T-cell (primary cell): ENCODE data around the gene ANKFN1. TPM values are rescaled to one million over a fixed set of nuclear protein-coding genes. Genes with fewer than 3 reads are reported as not detected.

Source experiments
- ATAC-seq, 4 experiments: fragments of 200-7000 bp in 3 of 4; fragments of 150-1000 bp in 1 of 4; cut with Tn5 transposase; replicated peaks in 1 of 4; 1 replicate in 3 of 4; 2 replicates in 1 of 4; pipeline ENCODE4 v1.10.0; 2021; ENCODE audit warnings: moderate library complexity in 3 of 4, mild to moderate bottlenecking in 2 of 4, moderate number of reproducible peaks in 1 of 4
- CTCF ChIA-PET, 2 donors: fragments of 300-600 bp; sonication (Branson Sonifier 250); formaldehyde crosslinking; loops; one replicate each; lab custom pipeline; 2022; ENCODE audit warnings: antibody characterized with exemption in 2 of 2; lab: Charles Lee
- POLR2A ChIA-PET, 2 donors: fragments of 300-600 bp; sonication (Branson Sonifier 250); formaldehyde crosslinking; loops; one replicate each; lab custom pipeline; 2022; ENCODE audit warnings: antibody characterized with exemption in 2 of 2; lab: Charles Lee
- DNase-seq, 35 experiments: peaks; one replicate each; pipeline versions ENCODE4 v3.0.0 to v3.0.0-alpha.2; 2013 to 2023
- H3K27ac ChIP-seq: one replicate; pipeline ENCODE4 v1.5.1; 2013; ENCODE audit warnings: low read length
- H3K27me3 ChIP-seq, 2 experiments: replicated peaks in 1 of 2; 1 replicate in 1 of 2; 2 replicates in 1 of 2; pipeline versions ENCODE4 v1.6.1 to v1.7.0; 2013; ENCODE audit warnings: low read length in 1 of 2, mixed read lengths in 1 of 2; ENCODE audit not compliant: control insufficient read depth in 2 of 2, insufficient read depth in 2 of 2; ENCODE audit errors: extremely low read depth in 1 of 2
- H3K36me3 ChIP-seq, 2 donors: 1 replicate in 1 of 2; 2 replicates in 1 of 2; pipeline versions ENCODE4 v1.6.1 to v1.7.0; 2013; ENCODE audit warnings: low read length in 1 of 2; ENCODE audit not compliant: control insufficient read depth in 2 of 2, insufficient read depth in 1 of 2; ENCODE audit errors: extremely low read depth in 1 of 2
- H3K4me1 ChIP-seq, 2 experiments: 1 replicate in 1 of 2; 2 replicates in 1 of 2; pipeline versions ENCODE4 v1.6.1 to v1.7.0; 2013; ENCODE audit warnings: low read length in 2 of 2, mixed read lengths in 1 of 2; ENCODE audit not compliant: insufficient read depth in 2 of 2, control insufficient read depth in 1 of 2; ENCODE audit errors: extremely low read depth in 1 of 2
- H3K4me3 ChIP-seq, 2 donors: 1 replicate in 1 of 2; 2 replicates in 1 of 2; pipeline versions ENCODE4 v1.5.1 to v1.7.0; 2013; ENCODE audit warnings: mild to moderate bottlenecking in 2 of 2, low read length in 1 of 2, moderate library complexity in 1 of 2; ENCODE audit not compliant: control insufficient read depth in 1 of 2; ENCODE audit errors: extremely low read depth in 1 of 2
- H3K9me3 ChIP-seq: 2 replicates; pipeline ENCODE4 v1.7.0; 2013
- H3K27ac Mint-ChIP-seq, 2 donors: one replicate each; pipeline ENCODE4 v1.8.0; 2020 to 2021; ENCODE audit warnings: mild to moderate bottlenecking in 2 of 2, mixed read lengths in 2 of 2
- H3K27me3 Mint-ChIP-seq, 2 donors: one replicate each; pipeline ENCODE4 v1.8.0; 2021 to 2022; ENCODE audit warnings: mixed read lengths in 2 of 2
- H3K36me3 Mint-ChIP-seq: one replicate; pipeline ENCODE4 v1.8.0; 2021; ENCODE audit warnings: mixed read lengths
- H3K4me1 Mint-ChIP-seq, 3 donors: one replicate each; pipeline ENCODE4 v1.8.0; 2020 to 2022; ENCODE audit warnings: mixed read lengths in 3 of 3, mild to moderate bottlenecking in 1 of 3
- H3K4me3 Mint-ChIP-seq, 3 donors: one replicate each; pipeline ENCODE4 v1.8.0; 2020 to 2022; ENCODE audit warnings: mild to moderate bottlenecking in 3 of 3, mixed read lengths in 3 of 3, moderate library complexity in 3 of 3
- H3K9me3 Mint-ChIP-seq, 3 donors: one replicate each; pipeline ENCODE4 v1.8.0; 2020 to 2022; ENCODE audit warnings: mixed read lengths in 3 of 3
- WGBS: methylation state at CpG from one replicate; pipeline ENCODE4 v1.1.5; 2013; ENCODE audit warnings: missing lambda C conversion rate; ENCODE audit not compliant: insufficient coverage; 5-methylcytosine and 5-hydroxymethylcytosine counted together
- total RNA-seq, 35 experiments: library from RNA in 6 of 35; stranded (reverse) in 6 of 35; fragments of 120-200 nt in 1 of 35; gene quantifications; one replicate each; pipeline versions ENCODE4 v1.2.1 to v1.2.4 and lab custom pipeline; 2013 to 2026

Gene ANKFN1
- total RNA-seq, 5 donors from 2014 or later (not counting 1 experiment from before 2014, with no cell fraction given) = not detected

DNA sequence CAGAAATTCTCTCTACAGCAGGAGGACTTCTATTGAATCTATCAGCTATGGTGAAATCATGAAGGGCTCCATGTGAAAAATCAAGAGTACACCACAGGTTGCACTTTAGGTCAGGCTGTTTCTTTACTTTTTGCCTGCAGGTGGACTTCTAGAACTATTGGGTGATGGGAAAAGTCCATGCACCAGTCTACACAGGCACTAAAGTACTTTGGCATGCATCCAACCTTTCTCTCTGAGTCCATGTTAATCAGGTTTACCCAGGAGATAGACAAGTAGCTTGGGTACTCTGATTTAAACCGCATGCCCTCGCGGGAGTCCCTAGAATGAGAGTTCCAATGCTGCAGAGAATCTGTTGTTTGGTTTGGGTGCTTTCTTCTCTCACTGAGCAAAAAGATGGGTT, 9.1 kb upstream of the ANKFN1 start:
- Histone ChIP-seq H3K4me1 (no peaks in the 10 kb centered on the region), H3K9me3 (no peaks in the 10 kb centered on the region), H3K36me3 (no peaks in the 10 kb centered on the region), H3K27me3 (peaks cover 0 to 3% of the 10 kb centered on the region in 2 experiments), H3K4me3 (no peak overlapping the region), H3K27ac (no peak overlapping the region)
- no peak overlapping the region for H3K4me3 Mint-ChIP-seq
- no peaks in the 10 kb centered on the region for H3K4me1 Mint-ChIP-seq
- H3K9me3 Mint-ChIP-seq = no peaks in the 10 kb centered on the region
- peaks cover 0 to 5% of the 10 kb centered on the region in 2 donors for H3K27me3 Mint-ChIP-seq
- POLR2A ChIA-PET = no interaction called here
- no peak for ATAC-seq
- DNase-seq = no peak
- H3K36me3 Mint-ChIP-seq = no peaks in the 10 kb centered on the region
- CTCF ChIA-PET = no interaction called here
- 97% methylated on average over 3 of the region's 3 CpGs for WGBS
- no peak overlapping the region for H3K27ac Mint-ChIP-seq

GRCh38 chr17:56146534-56146933, 6.7 kb upstream of the ANKFN1 start:
- no peaks in the 10 kb centered on the region for H3K9me3 Mint-ChIP-seq
- WGBS = no CpG with 5 or more reads among the region's 1 CpG
- Histone ChIP-seq H3K36me3 (no peaks in the 10 kb centered on the region), H3K4me1 (no peaks in the 10 kb centered on the region), H3K9me3 (no peaks in the 10 kb centered on the region), H3K4me3 (no peak overlapping the region), H3K27ac (no peak overlapping the region), H3K27me3 (peaks cover 0 to 3% of the 10 kb centered on the region in 2 experiments)
- POLR2A ChIA-PET = no interaction called here
- H3K27ac Mint-ChIP-seq = no peak overlapping the region
- ATAC-seq (no peak), DNase-seq (no peak)
- H3K36me3 Mint-ChIP-seq = no peaks in the 10 kb centered on the region
- CTCF ChIA-PET = no interaction called here
- no peaks in the 10 kb centered on the region for H3K4me1 Mint-ChIP-seq
- no peak overlapping the region for H3K4me3 Mint-ChIP-seq
- peaks cover 0 to 6% of the 10 kb centered on the region in 2 donors for H3K27me3 Mint-ChIP-seq

GRCh38 chr17:56148333-56148732, 4.9 kb upstream of the ANKFN1 start:
- no peak overlapping the region for H3K27ac Mint-ChIP-seq
- H3K4me3 Mint-ChIP-seq = no peak overlapping the region
- ATAC-seq (no peak), DNase-seq (no peak)
- Histone ChIP-seq H3K9me3 (no peaks in the 10 kb centered on the region), H3K4me3 (no peak overlapping the region), H3K27me3 (peaks cover 0 to 3% of the 10 kb centered on the region in 2 experiments), H3K27ac (no peak overlapping the region), H3K36me3 (no peaks in the 10 kb centered on the region), H3K4me1 (no peaks in the 10 kb centered on the region)
- no peaks in the 10 kb centered on the region for H3K9me3 Mint-ChIP-seq
- H3K4me1 Mint-ChIP-seq = no peaks in the 10 kb centered on the region
- no peaks in the 10 kb centered on the region for H3K36me3 Mint-ChIP-seq
- CTCF ChIA-PET = no interaction called here
- POLR2A ChIA-PET = no interaction called here
- WGBS = 56% methylated on average over 2 of the region's 2 CpGs
- peaks cover 3 to 6% of the 10 kb centered on the region in 2 donors for H3K27me3 Mint-ChIP-seq

- ATAC-seq (no peak), DNase-seq (no peak)
- Mint-ChIP-seq H3K4me3 (no peak overlapping the region), H3K9me3 (no peaks in the 10 kb centered on the region), H3K36me3 (no peaks in the 10 kb centered on the region), H3K4me1 (no peaks in the 10 kb centered on the region), H3K27me3 (peaks cover 5 to 6% of the 10 kb centered on the region in 2 donors), H3K27ac (no peak overlapping the region)
- Histone ChIP-seq H3K4me3 (no peak overlapping the region), H3K4me1 (no peaks in the 10 kb centered on the region), H3K27ac (no peak overlapping the region), H3K27me3 (peaks cover 0 to 3% of the 10 kb centered on the region in 2 experiments), H3K36me3 (no peaks in the 10 kb centered on the region), H3K9me3 (no peaks in the 10 kb centered on the region)
- ChIA-PET POLR2A (no interaction called here), CTCF (no interaction called here)
- WGBS = 67% methylated on average over 2 of the region's 3 CpGs
Measured at GRCh38 chr17:56149266-56150036, 3.8 kb upstream of the ANKFN1 start.

DNA sequence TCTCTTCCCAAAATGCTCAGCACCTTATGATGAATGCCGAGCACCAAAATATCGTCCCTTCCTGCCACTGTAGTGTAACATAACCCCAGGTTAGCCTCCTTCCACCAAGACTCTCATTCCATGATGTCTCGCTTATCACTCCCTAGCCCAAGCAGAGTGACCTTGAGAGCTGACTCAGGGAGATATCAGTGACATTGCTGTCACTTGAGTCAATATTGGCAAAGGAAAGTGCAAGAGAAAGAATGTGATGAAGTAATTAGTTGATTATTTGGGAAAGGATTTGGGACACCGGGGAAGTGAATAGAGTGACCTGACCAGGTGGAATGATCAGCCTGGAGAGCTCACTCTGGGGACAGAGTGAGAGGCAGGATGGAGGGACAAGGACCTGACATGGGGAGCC, 2.6 kb upstream of the ANKFN1 start:
- no peak overlapping the region for H3K4me3 ChIP-seq
- DNase-seq (no peak), ATAC-seq (no peak)
- H3K9me3 Mint-ChIP-seq = no peaks in the 10 kb centered on the region
- no peaks in the 10 kb centered on the region for H3K9me3 ChIP-seq
- ChIA-PET POLR2A (no interaction called here), CTCF (interaction anchor here in 1 of 2 donors (0.6 kb wide), 1 partner anchor 319 kb away, joined by 4 read pairs; no protein-coding TSS in a partner anchor)
- no peak overlapping the region for H3K27ac ChIP-seq
- H3K4me1 ChIP-seq = no peaks in the 10 kb centered on the region
- no peaks in the 10 kb centered on the region for H3K36me3 Mint-ChIP-seq
- 90% methylated on average over 2 of the region's 4 CpGs for WGBS
- H3K27me3 Mint-ChIP-seq = peaks cover 5% of the 10 kb centered on the region in 2 donors
- no peaks in the 10 kb centered on the region for H3K36me3 ChIP-seq
- H3K4me3 Mint-ChIP-seq = no peak overlapping the region
- H3K4me1 Mint-ChIP-seq = no peaks in the 10 kb centered on the region
- peaks cover 0 to 3% of the 10 kb centered on the region in 2 experiments for H3K27me3 ChIP-seq
- no peak overlapping the region for H3K27ac Mint-ChIP-seq

GRCh38 chr17:56157845-56158244, 4.6 kb downstream of the ANKFN1 start:
- CTCF ChIA-PET = no interaction called here

More at GRCh38 chr17:56157845-56158244, 4.6 kb downstream of the ANKFN1 start:
- Histone ChIP-seq H3K27me3 (no peaks in the 10 kb centered on the region), H3K27ac (no peak overlapping the region), H3K9me3 (no peaks in the 10 kb centered on the region), H3K36me3 (no peaks in the 10 kb centered on the region), H3K4me1 (no peaks in the 10 kb centered on the region), H3K4me3 (no peak overlapping the region)
- no peaks in the 10 kb centered on the region for H3K36me3 Mint-ChIP-seq
- H3K27ac Mint-ChIP-seq = no peak overlapping the region
- ATAC-seq (no peak), DNase-seq (no peak)
- no peaks in the 10 kb centered on the region for H3K9me3 Mint-ChIP-seq
- 71% methylated on average over 2 of the region's 4 CpGs for WGBS
- no peak overlapping the region for H3K4me3 Mint-ChIP-seq
- POLR2A ChIA-PET = no interaction called here
- H3K27me3 Mint-ChIP-seq = peaks cover 5 to 10% of the 10 kb centered on the region in 2 donors
- H3K4me1 Mint-ChIP-seq = no peaks in the 10 kb centered on the region
